Measurements from ENCODE around the gene MAGEA9. TPM values are rescaled to one million over a fixed set of nuclear protein-coding genes. Genes with fewer than 3 reads are reported as not detected.

The MAGEA9 gene
- total RNA-seq, 1 donor from 2014 or later, result not detected

DNA sequence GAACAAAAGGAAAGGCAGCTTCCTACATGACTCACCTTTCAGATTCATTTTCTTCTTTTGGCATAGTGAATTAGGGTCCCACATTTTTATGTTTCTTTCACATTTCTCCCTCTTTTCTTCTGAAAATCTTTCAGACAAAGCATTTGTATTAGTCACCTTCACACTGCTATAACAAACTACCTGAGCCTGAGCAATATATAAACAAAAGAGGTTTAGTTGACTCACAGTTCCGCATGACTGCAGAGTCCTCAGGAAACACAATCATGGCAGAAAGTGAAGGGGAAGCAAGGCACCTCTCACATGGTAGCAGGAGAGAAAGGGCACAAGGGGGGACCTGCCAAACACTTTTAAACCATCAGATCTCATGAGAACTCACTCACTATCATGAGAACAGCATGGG is 36.9 kb downstream of the MAGEA9 start:
- Mint-ChIP-seq H3K9me3 (ENCODE audit: unreplicated experiment) (peaks cover 4% of the 10 kb centered on the region), H3K27ac (ENCODE audit: unreplicated experiment) (no peak overlapping the region), H3K4me1 (ENCODE audit: unreplicated experiment) (no peaks in the 10 kb centered on the region), H3K36me3 (ENCODE audit: unreplicated experiment) (no peaks in the 10 kb centered on the region), H3K27me3 (ENCODE audit: unreplicated experiment) (peaks cover 2% of the 10 kb centered on the region), H3K4me3 (ENCODE audit: unreplicated experiment) (no peak overlapping the region)
- no peak for DNase-seq (ENCODE audit: extremely low spot score, unreplicated experiment)
- TF ChIP-seq, protein P1, sequence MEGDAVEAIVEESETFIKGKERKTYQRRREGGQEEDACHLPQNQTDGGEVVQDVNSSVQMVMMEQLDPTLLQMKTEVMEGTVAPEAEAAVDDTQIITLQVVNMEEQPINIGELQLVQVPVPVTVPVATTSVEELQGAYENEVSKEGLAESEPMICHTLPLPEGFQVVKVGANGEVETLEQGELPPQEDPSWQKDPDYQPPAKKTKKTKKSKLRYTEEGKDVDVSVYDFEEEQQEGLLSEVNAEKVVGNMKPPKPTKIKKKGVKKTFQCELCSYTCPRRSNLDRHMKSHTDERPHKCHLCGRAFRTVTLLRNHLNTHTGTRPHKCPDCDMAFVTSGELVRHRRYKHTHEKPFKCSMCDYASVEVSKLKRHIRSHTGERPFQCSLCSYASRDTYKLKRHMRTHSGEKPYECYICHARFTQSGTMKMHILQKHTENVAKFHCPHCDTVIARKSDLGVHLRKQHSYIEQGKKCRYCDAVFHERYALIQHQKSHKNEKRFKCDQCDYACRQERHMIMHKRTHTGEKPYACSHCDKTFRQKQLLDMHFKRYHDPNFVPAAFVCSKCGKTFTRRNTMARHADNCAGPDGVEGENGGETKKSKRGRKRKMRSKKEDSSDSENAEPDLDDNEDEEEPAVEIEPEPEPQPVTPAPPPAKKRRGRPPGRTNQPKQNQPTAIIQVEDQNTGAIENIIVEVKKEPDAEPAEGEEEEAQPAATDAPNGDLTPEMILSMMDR (IDR thresholded peaks at IDR 0.05), result no peak

DNA sequence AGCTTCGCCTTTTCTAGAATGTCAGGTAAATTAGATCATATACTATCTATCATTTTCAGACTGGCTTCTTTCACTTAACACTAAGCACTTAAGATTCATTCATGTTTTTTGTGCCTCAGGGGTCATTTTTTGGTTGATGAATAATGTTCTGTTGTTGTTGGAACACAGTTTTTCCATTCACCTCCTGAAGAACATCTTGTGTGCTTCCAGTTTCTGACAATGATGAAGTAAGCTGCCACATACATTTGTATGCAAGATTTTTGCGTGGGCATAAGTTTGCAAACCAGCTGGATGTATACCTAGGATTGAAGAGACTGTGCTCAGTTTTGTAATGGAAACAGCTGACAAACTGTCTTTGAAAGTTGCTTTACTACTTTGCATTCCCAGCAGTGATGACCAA is 37.6 kb downstream of the MAGEA9 start:
- Mint-ChIP-seq H3K9me3 (ENCODE audit: unreplicated experiment) (peaks cover 4% of the 10 kb centered on the region), H3K4me1 (ENCODE audit: unreplicated experiment) (no peaks in the 10 kb centered on the region), H3K4me3 (ENCODE audit: unreplicated experiment) (no peak overlapping the region), H3K27me3 (ENCODE audit: unreplicated experiment) (peaks cover 2% of the 10 kb centered on the region), H3K27ac (ENCODE audit: unreplicated experiment) (no peak overlapping the region), H3K36me3 (ENCODE audit: unreplicated experiment) (no peaks in the 10 kb centered on the region)
- no peak for DNase-seq (ENCODE audit: extremely low spot score, unreplicated experiment)
- TF ChIP-seq, protein P1 (IDR thresholded peaks at IDR 0.05), result no peak

DNA sequence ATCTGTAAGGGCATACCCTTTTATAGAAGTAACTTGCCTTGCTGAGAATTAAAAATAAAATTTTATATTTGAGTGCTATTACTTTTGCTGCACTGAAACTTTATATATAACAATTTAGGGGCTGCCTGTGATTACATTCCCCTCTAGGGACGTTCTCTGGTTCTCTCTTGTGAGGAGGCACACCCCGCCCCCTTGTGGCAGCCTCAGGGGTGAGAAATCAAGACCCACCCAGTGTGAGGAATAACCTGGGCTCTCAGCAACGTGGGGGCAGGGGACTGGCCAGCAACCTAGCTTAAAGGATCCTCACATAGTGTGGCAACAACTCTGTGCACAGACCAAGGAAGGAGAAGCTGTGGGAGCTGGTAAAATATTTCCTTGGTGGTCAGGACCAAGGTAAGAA is 43.7 kb downstream of the MAGEA9 start:
- no peaks in the 10 kb centered on the region for H3K36me3 Mint-ChIP-seq (ENCODE audit: unreplicated experiment)
- peaks cover 11% of the 10 kb centered on the region for H3K27me3 Mint-ChIP-seq (ENCODE audit: unreplicated experiment)
- TF ChIP-seq, protein P1 (IDR thresholded peaks at IDR 0.05), result peak; percentile 18
- no peak overlapping the region for H3K4me3 Mint-ChIP-seq (ENCODE audit: unreplicated experiment)
- H3K9me3 Mint-ChIP-seq (ENCODE audit: unreplicated experiment), result peaks cover 4% of the 10 kb centered on the region
- H3K27ac Mint-ChIP-seq (ENCODE audit: unreplicated experiment), result no peak overlapping the region
- DNase-seq (ENCODE audit: extremely low spot score, unreplicated experiment), result no peak
- H3K4me1 Mint-ChIP-seq (ENCODE audit: unreplicated experiment), result peaks cover 8% of the 10 kb centered on the region

DNA sequence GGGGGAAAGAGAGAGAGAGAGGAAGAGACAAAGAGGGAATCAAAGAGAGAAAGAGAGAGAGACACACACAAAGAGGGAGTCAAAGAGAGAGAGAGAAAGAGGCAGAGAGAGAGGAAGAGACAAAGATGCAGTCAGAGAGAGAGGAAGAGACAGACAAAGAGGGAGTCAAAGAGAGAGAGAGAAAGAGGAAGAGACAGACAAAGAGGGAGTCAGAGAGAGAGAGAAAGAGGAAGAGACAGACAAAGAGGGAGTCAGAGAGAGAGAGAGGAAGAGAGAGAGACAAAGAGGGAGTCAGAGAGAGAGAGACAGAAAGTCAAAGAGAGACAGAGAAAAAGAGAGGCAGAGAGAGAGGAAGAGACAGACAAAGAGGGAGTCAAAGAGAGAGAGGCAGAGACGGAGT is 45.5 kb downstream of the MAGEA9 start:
- H3K4me3 Mint-ChIP-seq (ENCODE audit: unreplicated experiment), result no peak overlapping the region
- H3K36me3 Mint-ChIP-seq (ENCODE audit: unreplicated experiment), result no peaks in the 10 kb centered on the region
- H3K4me1 Mint-ChIP-seq (ENCODE audit: unreplicated experiment), result peaks cover 11% of the 10 kb centered on the region
- TF ChIP-seq, protein P1 (IDR thresholded peaks at IDR 0.05), result no peak
- no peak for DNase-seq (ENCODE audit: extremely low spot score, unreplicated experiment)
- H3K27me3 Mint-ChIP-seq (ENCODE audit: unreplicated experiment), result peaks cover 14% of the 10 kb centered on the region
- H3K27ac Mint-ChIP-seq (ENCODE audit: unreplicated experiment), result no peak overlapping the region
- peaks cover 4% of the 10 kb centered on the region for H3K9me3 Mint-ChIP-seq (ENCODE audit: unreplicated experiment)

DNA sequence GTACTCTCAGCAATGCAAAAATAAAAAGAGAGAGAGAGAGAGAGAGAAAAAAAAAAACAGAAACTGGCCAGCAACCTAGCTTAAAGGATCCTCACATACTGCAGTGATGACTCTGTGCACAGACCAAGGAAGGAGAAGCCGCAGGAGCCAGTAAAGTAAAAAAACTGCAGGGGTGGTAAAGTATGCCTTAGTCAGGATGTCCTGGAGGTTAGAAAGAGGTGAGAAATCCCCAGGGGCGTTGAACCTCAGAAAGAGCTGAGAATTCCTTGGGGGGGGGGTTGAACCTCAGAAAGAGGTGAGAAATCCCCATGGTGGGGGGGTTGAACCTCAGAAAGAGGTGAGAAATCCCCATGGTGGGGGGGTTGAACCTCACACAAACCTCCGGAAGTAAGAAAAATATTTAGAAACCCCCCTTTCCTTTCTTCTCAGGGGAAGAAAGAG is 48.0 kb downstream of the MAGEA9 start:
- Mint-ChIP-seq H3K27me3 (ENCODE audit: unreplicated experiment) (peaks cover 15% of the 10 kb centered on the region), H3K27ac (ENCODE audit: unreplicated experiment) (peak overlapping the region; percentile 90), H3K4me3 (ENCODE audit: unreplicated experiment) (peak overlapping the region; percentile 70), H3K9me3 (ENCODE audit: unreplicated experiment) (no peaks in the 10 kb centered on the region), H3K36me3 (ENCODE audit: unreplicated experiment) (no peaks in the 10 kb centered on the region), H3K4me1 (ENCODE audit: unreplicated experiment) (peaks cover 11% of the 10 kb centered on the region)
- TF ChIP-seq, protein P1 (IDR thresholded peaks at IDR 0.05), result no peak
- DNase-seq (ENCODE audit: extremely low spot score, unreplicated experiment), result no peak
